ENCODE results near the gene RPS6KL1. TPM values are rescaled to one million over a fixed set of nuclear protein-coding genes. Genes with fewer than 3 reads are reported as not detected.
A peak's percentile ranks its signal among the peaks of the same experiment; 100 is the strongest.

Gene RPS6KL1
- total and polyA plus RNA-seq, 12 donors, result 10.3 to 27.1 (median 21.9) TPM

DNA sequence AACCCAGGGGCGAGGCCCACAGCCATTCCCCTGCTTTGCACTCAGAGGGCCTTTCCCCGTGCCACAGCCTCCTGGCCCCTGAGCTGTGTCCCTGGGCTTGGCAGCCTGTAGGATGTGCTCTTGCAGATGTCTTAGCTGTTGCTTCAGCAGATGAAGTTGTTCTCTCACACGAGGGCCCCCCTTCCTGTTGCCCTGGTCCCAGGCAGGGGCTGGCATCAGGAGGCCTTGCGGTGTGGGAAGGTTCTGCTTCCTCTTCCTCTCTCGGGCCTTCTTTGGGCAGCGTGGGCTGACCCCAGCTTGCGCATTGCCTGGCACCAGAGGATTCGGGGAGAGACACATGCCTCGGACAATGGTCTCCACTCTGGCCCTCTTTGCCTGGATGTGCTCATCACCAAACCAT is 59.8 kb downstream of the RPS6KL1 start:
- Histone ChIP-seq H3K27me3 (no peaks in the 10 kb centered on the region), H3K36me3 (no peaks in the 10 kb centered on the region), H3K4me1 (peaks cover 0 to 21% (median 12%) of the 10 kb centered on the region in 9 donors), H3K4me3 (no peak overlapping the region), H3K9me3 (no peaks in the 10 kb centered on the region), H3K27ac (no peak overlapping the region)
- 75 to 81% methylated on average over 9 of the region's 9 CpGs for WGBS, 2 donors
- intact Hi-C loops (cut with DNase I), result loop anchor here in 5 of 10 donors (2.0 to 10.0 kb wide), 5 partner anchors 44 to 234 kb away; no protein-coding TSS in a partner anchor
- TF ChIP-seq, protein P1, sequence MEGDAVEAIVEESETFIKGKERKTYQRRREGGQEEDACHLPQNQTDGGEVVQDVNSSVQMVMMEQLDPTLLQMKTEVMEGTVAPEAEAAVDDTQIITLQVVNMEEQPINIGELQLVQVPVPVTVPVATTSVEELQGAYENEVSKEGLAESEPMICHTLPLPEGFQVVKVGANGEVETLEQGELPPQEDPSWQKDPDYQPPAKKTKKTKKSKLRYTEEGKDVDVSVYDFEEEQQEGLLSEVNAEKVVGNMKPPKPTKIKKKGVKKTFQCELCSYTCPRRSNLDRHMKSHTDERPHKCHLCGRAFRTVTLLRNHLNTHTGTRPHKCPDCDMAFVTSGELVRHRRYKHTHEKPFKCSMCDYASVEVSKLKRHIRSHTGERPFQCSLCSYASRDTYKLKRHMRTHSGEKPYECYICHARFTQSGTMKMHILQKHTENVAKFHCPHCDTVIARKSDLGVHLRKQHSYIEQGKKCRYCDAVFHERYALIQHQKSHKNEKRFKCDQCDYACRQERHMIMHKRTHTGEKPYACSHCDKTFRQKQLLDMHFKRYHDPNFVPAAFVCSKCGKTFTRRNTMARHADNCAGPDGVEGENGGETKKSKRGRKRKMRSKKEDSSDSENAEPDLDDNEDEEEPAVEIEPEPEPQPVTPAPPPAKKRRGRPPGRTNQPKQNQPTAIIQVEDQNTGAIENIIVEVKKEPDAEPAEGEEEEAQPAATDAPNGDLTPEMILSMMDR (IDR thresholded peaks at IDR 0.05), result no peak
- no peak for DNase-seq
- peak in 3 of 8 donors; percentile 20 to 41 (median 32) for ATAC-seq

DNA sequence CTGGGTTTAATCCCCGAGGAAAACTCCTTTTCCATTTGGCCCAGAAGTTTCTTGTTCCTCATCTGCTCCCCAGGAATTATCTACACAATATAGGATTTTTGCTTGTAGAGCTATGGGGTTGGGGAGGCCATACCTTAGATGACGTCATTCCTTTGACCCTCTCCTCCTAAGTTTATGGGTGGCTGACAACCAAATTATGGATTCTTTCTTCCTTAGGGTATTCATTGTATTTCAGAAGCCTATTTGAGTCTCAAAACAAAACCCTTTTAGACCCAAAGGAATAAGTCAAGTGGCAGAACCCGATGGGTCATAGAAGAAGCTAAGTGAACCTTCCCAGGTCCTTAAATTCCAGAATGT is 61.3 kb downstream of the RPS6KL1 start:
- H3K4me1 ChIP-seq, result peaks cover 0 to 15% (median 12%) of the 10 kb centered on the region in 9 donors
- H3K27ac ChIP-seq, result no peak overlapping the region
- no peak overlapping the region for H3K4me3 ChIP-seq
- WGBS, 2 donors, result 70 to 79% methylated on average over 3 of the region's 3 CpGs
- intact Hi-C loops (cut with DNase I), result loop anchor here (1.0 to 10.0 kb wide), 8 partner anchors 43 to 236 kb away; no protein-coding TSS in a partner anchor
- H3K36me3 ChIP-seq, result no peaks in the 10 kb centered on the region
- no peak for ATAC-seq
- TF ChIP-seq, protein P1 (IDR thresholded peaks at IDR 0.05), result no peak
- no peak for DNase-seq
- H3K9me3 ChIP-seq, result no peaks in the 10 kb centered on the region
- H3K27me3 ChIP-seq, result no peaks in the 10 kb centered on the region

DNA sequence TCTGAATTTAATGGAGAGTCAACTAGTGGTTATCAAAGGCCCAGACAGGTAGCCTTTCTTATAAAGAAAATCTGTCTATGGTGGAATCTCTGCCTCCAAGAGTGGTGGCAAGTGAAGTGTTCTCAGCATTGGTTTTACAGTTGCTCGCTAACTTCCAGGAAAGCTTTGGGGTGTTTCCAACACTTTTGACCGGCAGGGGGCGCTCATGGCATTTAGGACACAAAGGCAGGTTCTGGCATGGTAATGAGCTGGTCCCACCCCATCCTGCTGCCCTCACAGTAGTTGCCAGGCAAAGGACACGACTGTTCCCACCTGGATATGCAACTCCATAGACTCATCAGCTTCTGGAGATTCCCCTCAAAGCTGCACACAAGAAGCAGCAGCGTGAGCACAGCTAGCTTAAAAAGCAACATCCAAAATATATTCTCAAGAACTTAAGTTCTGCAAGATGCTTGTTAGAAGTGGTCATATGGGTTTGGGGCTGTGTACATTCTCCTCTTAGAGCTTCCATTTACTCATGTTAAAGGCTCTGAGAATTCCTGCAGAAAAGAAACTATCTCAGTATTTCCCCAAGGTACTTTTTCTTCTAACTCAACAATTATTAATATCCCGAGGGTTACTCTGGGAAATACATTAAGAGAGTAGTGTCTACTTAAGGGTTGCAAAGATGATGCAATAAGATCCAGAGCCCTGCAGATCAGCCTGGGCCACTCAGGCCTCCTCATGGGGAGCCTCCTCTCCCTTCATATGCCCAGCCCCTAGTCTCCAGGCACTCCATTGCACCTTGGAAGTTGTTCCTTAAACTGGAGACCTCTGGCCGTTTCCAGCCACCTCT is 61.9 kb downstream of the RPS6KL1 start:
- DNase-seq, result peak; percentile 90 to 91
- no peaks in the 10 kb centered on the region for H3K9me3 ChIP-seq
- 23 to 26% methylated on average over 7 of the region's 7 CpGs for WGBS, 2 donors
- no peak overlapping the region for H3K27ac ChIP-seq
- ATAC-seq, result peak; percentile 68 to 88 (median 82)
- peaks cover 0 to 16% (median 13%) of the 10 kb centered on the region in 9 donors for H3K4me1 ChIP-seq
- H3K4me3 ChIP-seq, result no peak overlapping the region
- TF ChIP-seq, protein P1 (IDR thresholded peaks at IDR 0.05), result peak; percentile 86 to 96 (median 88)
- intact Hi-C loops (cut with DNase I), result loop anchor here (1.0 to 10.0 kb wide), 8 partner anchors 44 to 236 kb away; no protein-coding TSS in a partner anchor
- H3K27me3 ChIP-seq, result no peaks in the 10 kb centered on the region
- H3K36me3 ChIP-seq, result no peaks in the 10 kb centered on the region

DNA sequence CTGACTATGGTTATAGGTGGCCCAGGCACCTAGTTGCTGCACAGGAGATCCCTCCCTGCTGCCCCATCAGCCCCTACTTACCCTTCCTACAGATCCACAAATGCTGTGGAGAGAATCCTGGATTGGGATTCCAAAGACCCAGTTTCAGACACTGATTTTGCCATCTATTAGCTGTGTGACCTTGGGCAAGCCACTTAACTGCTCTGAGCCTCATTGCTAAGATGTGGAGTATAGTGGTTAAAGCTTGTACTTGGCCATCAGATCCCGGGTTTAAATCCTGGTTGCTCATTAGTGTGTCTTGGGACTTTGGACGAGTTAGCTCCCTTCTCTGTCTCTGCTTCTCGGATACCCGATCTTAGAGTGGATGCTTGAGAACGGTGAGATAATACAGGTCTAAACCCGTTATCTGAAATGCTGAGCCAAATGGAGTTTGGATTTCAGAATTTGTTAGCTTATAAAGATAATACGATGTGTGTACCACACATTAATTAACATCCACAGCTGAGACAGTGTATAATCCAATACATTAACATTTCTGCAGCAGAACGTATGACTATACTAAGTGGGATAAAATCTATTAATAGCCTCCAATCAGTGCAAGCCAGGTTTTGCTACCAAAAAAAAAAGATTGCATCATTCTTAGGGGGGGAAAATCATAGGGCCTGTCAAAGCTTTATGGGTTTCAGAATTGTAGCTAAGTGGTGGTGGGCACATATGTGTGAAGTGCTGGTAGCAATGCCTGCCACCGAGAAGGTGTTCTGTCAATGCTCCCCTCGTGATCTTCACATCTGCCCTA is 63.1 kb downstream of the RPS6KL1 start:
- peaks cover 0 to 23% (median 15%) of the 10 kb centered on the region in 9 donors for H3K4me1 ChIP-seq
- H3K27ac ChIP-seq, result no peak overlapping the region
- no peaks in the 10 kb centered on the region for H3K27me3 ChIP-seq
- ATAC-seq (no peak), DNase-seq (no peak)
- intact Hi-C loops (cut with DNase I), result loop anchor here in 8 of 10 donors (2.0 to 10.0 kb wide), 6 partner anchors 45 to 237 kb away; no protein-coding TSS in a partner anchor
- H3K9me3 ChIP-seq, result no peaks in the 10 kb centered on the region
- 52 to 60% methylated on average over 10 of the region's 10 CpGs for WGBS, 2 donors
- H3K36me3 ChIP-seq, result no peaks in the 10 kb centered on the region
- H3K4me3 ChIP-seq, result no peak overlapping the region
- TF ChIP-seq, protein P1 (IDR thresholded peaks at IDR 0.05), result no peak
